A549 (cell line): ENCODE data around the gene RHBDL1. TPM values are rescaled to one million over a fixed set of nuclear protein-coding genes. Genes with fewer than 3 reads are reported as not detected.

Experiments used
- ATAC-seq, 2 experiments: fragments of 200-7000 bp in 1 of 2; fragments of >200 bp in 1 of 2; cut with Nextera tagmentation in 1 of 2; cut with Tn5 transposase in 1 of 2; 3 replicates each; pipeline versions ENCODE4 v1.8.0 to v1.9.1; 2018 to 2020; ENCODE audit warnings: mild to moderate bottlenecking in 1 of 2, moderate library complexity in 1 of 2
- CTCF ChIA-PET: fragments of 300-600 bp; sonication (Branson Sonifier 250); formaldehyde crosslinking; extraction: SDS; loops from one replicate; lab custom pipeline; 2021; ENCODE audit warnings: antibody characterized with exemption, inconsistent platforms; lab: Yijun Ruan, JAX
- POLR2A ChIA-PET: fragments of 350-600 bp; formaldehyde crosslinking; extraction: SDS; loops from one replicate; lab custom pipeline; 2021; ENCODE audit warnings: antibody characterized with exemption, inconsistent platforms; lab: Yijun Ruan, JAX
- DNase-seq, 2 experiments: peaks; one replicate each; pipeline versions ENCODE4 v3.0.0 to v3.0.0-alpha.2; 2011 to 2016; ENCODE audit warnings: low read depth in 1 of 2, low spot score in 1 of 2
- FAIRE-seq: peaks from 2 replicates; lab custom pipeline; 2011; peaks lifted over from hg19 to GRCh38; lab: Jason Lieb, UNC
- H3K27ac ChIP-seq, 2 experiments: fragments of >200 bp; sonication (Bioruptor Twin); formaldehyde crosslinking; 3 replicates each; pipeline ENCODE4 v1.5.1; 2016 to 2017
- H3K4me1 ChIP-seq: fragments of >200 bp; sonication (Bioruptor Twin); formaldehyde crosslinking; 3 replicates; pipeline ENCODE4 v1.6.1; 2016
- H3K4me2 ChIP-seq: fragments of >200 bp; sonication (Bioruptor Twin); formaldehyde crosslinking; 3 replicates; pipeline ENCODE4 v1.6.1; 2016
- H3K4me3 ChIP-seq: fragments of >200 bp; sonication (Bioruptor Twin); formaldehyde crosslinking; 3 replicates; pipeline ENCODE4 v1.5.1; 2016
- H3K9me3 ChIP-seq: fragments of >200 bp; sonication (Bioruptor Twin); formaldehyde crosslinking; 3 replicates; pipeline ENCODE4 v1.6.1; 2016
- BHLHE40 ChIP-seq: IDR thresholded peaks from 2 replicates; pipeline ENCODE4 v1.6.1; 2012; ENCODE audit warnings: low read depth, low read length, inconsistent platforms
- CHD2 ChIP-seq: fragments of 150-350 bp; IDR thresholded peaks from 2 replicates; pipeline ENCODE4 v1.6.1; 2014; ENCODE audit warnings: low read length; ENCODE audit not compliant: partially characterized antibody
- CHD4 ChIP-seq: fragments of 200-600 bp; sonication (generic); IDR thresholded peaks from 2 replicates; pipeline ENCODE4 v1.6.1; 2016; ENCODE audit warnings: antibody characterized with exemption, mild to moderate bottlenecking, borderline replicate concordance
- CTCF ChIP-seq: fragments of >200 bp; sonication (Bioruptor Twin); formaldehyde crosslinking; IDR thresholded peaks from 3 replicates; pipeline ENCODE4 v1.5.1; 2016
- EHF ChIP-seq: fragments of 250-450 bp; sonication (Bioruptor Pico); IDR thresholded peaks from 2 replicates; pipeline ENCODE4 v1.5.0; 2020; ENCODE audit warnings: mild to moderate bottlenecking
- EP300 ChIP-seq, 2 experiments: fragments of >200 bp; sonication (Bioruptor Twin); formaldehyde crosslinking; IDR thresholded peaks; 2 replicates in 1 of 2; 3 replicates in 1 of 2; pipeline ENCODE4 v1.6.1; 2016 to 2017
- FOSB ChIP-seq: fragments of 250-450 bp; sonication (Bioruptor Pico); IDR thresholded peaks from 2 replicates; pipeline ENCODE4 v1.5.0; 2020; ENCODE audit warnings: mild to moderate bottlenecking, moderate library complexity
- HOXA7 ChIP-seq: fragments of 250-450 bp; sonication (Bioruptor Pico); IDR thresholded peaks from 2 replicates; pipeline ENCODE4 v1.5.0; 2020; ENCODE audit warnings: mild to moderate bottlenecking, moderate library complexity
- JUN ChIP-seq, 2 experiments: fragments of >200 bp; sonication (Bioruptor Twin); formaldehyde crosslinking; IDR thresholded peaks; 2 replicates in 1 of 2; 3 replicates in 1 of 2; pipeline ENCODE4 v1.6.1; 2016 to 2017
- JUNB ChIP-seq: fragments of >200 bp; sonication (Bioruptor Twin); formaldehyde crosslinking; IDR thresholded peaks from 2 replicates; pipeline ENCODE4 v1.6.1; 2016
- KDM5A ChIP-seq: fragments of 200-600 bp; sonication (generic); IDR thresholded peaks from 2 replicates; pipeline ENCODE4 v1.6.1; 2016; ENCODE audit warnings: antibody characterized with exemption, mild to moderate bottlenecking
- MAFK ChIP-seq: fragments of 450-650 bp; IDR thresholded peaks from 2 replicates; pipeline ENCODE4 v1.6.1; 2014; ENCODE audit not compliant: partially characterized antibody
- MYC ChIP-seq: IDR thresholded peaks from 2 replicates; pipeline ENCODE4 v1.6.1; 2012; ENCODE audit warnings: mild to moderate bottlenecking, inconsistent platforms, low read length, improper control_type of control experiment, borderline replicate concordance
- NPAS2 ChIP-seq: fragments of 250-450 bp; sonication (Bioruptor Pico); IDR thresholded peaks from 2 replicates; pipeline ENCODE4 v1.8.0; 2022; ENCODE audit warnings: mild to moderate bottlenecking, moderate library complexity, borderline replicate concordance
- PHF8 ChIP-seq: fragments of 200-600 bp; sonication (generic); IDR thresholded peaks from 2 replicates; pipeline ENCODE4 v1.6.1; 2016; ENCODE audit warnings: low read depth, mild to moderate bottlenecking, antibody characterized with exemption, moderate library complexity, borderline replicate concordance
- POLR2A ChIP-seq: IDR thresholded peaks from 2 replicates; pipeline ENCODE4 v1.6.1; 2012; ENCODE audit warnings: mild to moderate bottlenecking, low read length
- RAD21 ChIP-seq, 2 experiments: fragments of >200 bp in 1 of 2; sonication (Bioruptor Twin) in 1 of 2; formaldehyde crosslinking in 1 of 2; IDR thresholded peaks in 1 of 2; conservative IDR thresholded peaks in 1 of 2; 2 replicates in 1 of 2; 3 replicates in 1 of 2; pipeline ENCODE4 v1.6.1; 2012 to 2018; ENCODE audit warnings: inconsistent platforms in 1 of 2
- RCOR1 ChIP-seq: fragments of 150-350 bp; IDR thresholded peaks from 2 replicates; pipeline ENCODE4 v1.6.1; 2014; ENCODE audit warnings: antibody characterized with exemption, low read length, low read depth
- RFX5 ChIP-seq: fragments of 450-650 bp; IDR thresholded peaks from 2 replicates; pipeline ENCODE4 v1.7.1; 2014; ENCODE audit warnings: antibody characterized with exemption, mild to moderate bottlenecking, moderate library complexity
- SMC3 ChIP-seq: fragments of >200 bp; sonication (Bioruptor Twin); formaldehyde crosslinking; IDR thresholded peaks from 3 replicates; pipeline ENCODE4 v1.6.1; 2018; ENCODE audit warnings: inconsistent platforms
- TFCP2L1 ChIP-seq: fragments of 250-450 bp; sonication (Bioruptor Pico); IDR thresholded peaks from 2 replicates; pipeline ENCODE4 v1.5.0; 2021; ENCODE audit warnings: mild to moderate bottlenecking
- ZFP36 ChIP-seq: fragments of 450-650 bp; IDR thresholded peaks from 2 replicates; pipeline ENCODE4 v1.6.1; 2014; ENCODE audit warnings: borderline replicate concordance; ENCODE audit not compliant: partially characterized antibody
- ZNF302 ChIP-seq: fragments of 250-450 bp; sonication (Bioruptor Pico); IDR thresholded peaks from 2 replicates; pipeline ENCODE4 v1.9.0; 2021; ENCODE audit warnings: inconsistent platforms, mild to moderate bottlenecking, moderate library complexity
- ZSCAN20 ChIP-seq: fragments of 250-450 bp; sonication (Bioruptor Pico); IDR thresholded peaks from 2 replicates; pipeline ENCODE4 v1.8.0; 2022; ENCODE audit warnings: mild to moderate bottlenecking, moderate library complexity
- WGBS: methylation state at CpG from one replicate; pipeline ENCODE4 v1.1.6; 2017; ENCODE audit errors: missing lambda C conversion rate; 5-methylcytosine and 5-hydroxymethylcytosine counted together
- polyA plus RNA-seq, 4 experiments: library from polyadenylated mRNA; depleted of rRNA in 3 of 4; stranded (reverse); fragments of >200 nt; fragmentation: RNase III in 1 of 4; extraction: RNeasy Plus Mini Kit Qiagen cat#74134 plus additional on column Dnase treatment in 1 of 4; gene quantifications; 2 replicates in 3 of 4; 3 replicates in 1 of 4; pipeline ENCODE4 v1.2.3, GENCODE V29; 2011 to 2017
- TF ChIP-seq, protein P1 (sequence below): IDR thresholded peaks from 2 replicates; pipeline ENCODE4 v1.6.1; 2012
- TF ChIP-seq, protein P2 (sequence below): fragments of 450-650 bp; IDR thresholded peaks from 2 replicates; pipeline ENCODE4 v1.6.1; 2014; ENCODE audit warnings: antibody characterized with exemption

RHBDL1 gene
- polyA plus RNA-seq, 2 of the 4 experiments (the other 2 are of a cell fraction): 0.56 to 1.4 TPM

DNA sequence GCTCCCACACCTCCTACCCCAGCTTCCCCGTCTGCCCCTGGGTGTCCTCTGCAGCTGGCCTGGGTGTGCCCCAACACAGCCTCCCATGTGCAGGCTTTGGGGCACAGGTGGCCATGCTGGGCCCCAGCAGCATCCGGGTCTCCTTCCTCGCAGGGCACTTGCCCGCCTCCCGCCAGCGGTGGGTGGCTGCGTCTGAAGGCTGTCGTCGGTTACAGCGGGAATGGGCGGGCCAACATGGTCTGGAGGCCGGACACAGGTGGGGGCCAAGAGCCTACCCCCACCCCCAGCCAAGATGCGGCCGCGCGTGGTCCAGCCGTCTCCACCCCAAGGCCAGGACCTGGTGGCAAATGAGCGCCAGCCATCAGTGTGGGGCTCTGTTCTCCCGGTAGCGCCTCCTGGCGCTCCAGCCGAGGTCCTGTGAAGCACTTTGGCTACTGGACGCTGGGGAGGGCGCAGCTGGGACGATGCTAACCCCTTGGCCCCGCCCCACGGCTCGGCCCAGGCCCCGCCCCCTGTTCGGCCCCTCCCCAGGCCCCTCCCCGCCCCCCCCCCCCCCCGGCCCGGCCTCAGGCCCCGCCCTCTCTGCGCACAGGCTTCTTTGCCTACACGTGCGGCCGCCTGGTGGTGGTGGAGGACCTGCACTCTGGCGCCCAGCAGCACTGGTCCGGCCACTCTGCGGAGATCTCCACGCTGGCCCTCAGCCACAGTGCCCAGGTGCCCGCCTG, 14.8 kb upstream of the RHBDL1 start:
- peak; percentile 72 for TF ChIP-seq SMC3
- peak; percentile 40 to 54; a peak in 4 of 5 replicates for TF ChIP-seq RAD21 (conservative IDR thresholded peaks at IDR 0.05 in 1 of 2, IDR thresholded peaks at IDR 0.05 in 1 of 2)
- TF ChIP-seq EHF: no peak
- TF ChIP-seq JUN (IDR thresholded peaks at IDR 0.05): peak in 1 of 2 experiments; percentile 51; a peak in 2 of 5 replicates
- TF ChIP-seq BHLHE40: peak; percentile 63
- no peak for TF ChIP-seq EP300 (IDR thresholded peaks at IDR 0.05)
- TF ChIP-seq, protein P1, sequence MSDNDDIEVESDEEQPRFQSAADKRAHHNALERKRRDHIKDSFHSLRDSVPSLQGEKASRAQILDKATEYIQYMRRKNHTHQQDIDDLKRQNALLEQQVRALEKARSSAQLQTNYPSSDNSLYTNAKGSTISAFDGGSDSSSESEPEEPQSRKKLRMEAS: peak; percentile 80
- TF ChIP-seq NPAS2 (CRISPR knock-in tag): no peak
- no peak for TF ChIP-seq PHF8
- no peak for TF ChIP-seq RCOR1
- no peak for TF ChIP-seq RFX5
- TF ChIP-seq CTCF: peak; percentile 48
- TF ChIP-seq, protein P2, sequence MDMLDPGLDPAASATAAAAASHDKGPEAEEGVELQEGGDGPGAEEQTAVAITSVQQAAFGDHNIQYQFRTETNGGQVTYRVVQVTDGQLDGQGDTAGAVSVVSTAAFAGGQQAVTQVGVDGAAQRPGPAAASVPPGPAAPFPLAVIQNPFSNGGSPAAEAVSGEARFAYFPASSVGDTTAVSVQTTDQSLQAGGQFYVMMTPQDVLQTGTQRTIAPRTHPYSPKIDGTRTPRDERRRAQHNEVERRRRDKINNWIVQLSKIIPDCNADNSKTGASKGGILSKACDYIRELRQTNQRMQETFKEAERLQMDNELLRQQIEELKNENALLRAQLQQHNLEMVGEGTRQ: no peak
- TF ChIP-seq, all 56 proteins: peak for 6
- 32% methylated on average over 20 of the region's 43 CpGs for WGBS
- Histone ChIP-seq H3K27ac (peak overlapping the region; percentile 71 to 87; a peak in 5 of 6 replicates), H3K4me2 (peak overlapping the region; percentile 70), H3K4me1 (peaks cover 14% of the 10 kb centered on the region), H3K4me3 (no peak overlapping the region), H3K9me3 (no peaks in the 10 kb centered on the region)
- POLR2A ChIA-PET: interaction anchor here (1.0 to 1.4 kb wide), 2 partner anchors 15 to 31 kb away, joined by 3 read pairs; partner anchors contain the start of gene RHBDL1
- FAIRE-seq: no peak
- peak; percentile 78 to 90 for ATAC-seq
- CTCF ChIA-PET: interaction anchor here (0.5 to 13.5 kb wide), 29 partner anchors 9 to 657 kb away, joined by 3 to 105 read pairs (median 6); partner anchors contain the start of genes MCRIP2, METTL26, RHBDL1 and WDR90
- peak; percentile 70 to 94 for DNase-seq

DNA sequence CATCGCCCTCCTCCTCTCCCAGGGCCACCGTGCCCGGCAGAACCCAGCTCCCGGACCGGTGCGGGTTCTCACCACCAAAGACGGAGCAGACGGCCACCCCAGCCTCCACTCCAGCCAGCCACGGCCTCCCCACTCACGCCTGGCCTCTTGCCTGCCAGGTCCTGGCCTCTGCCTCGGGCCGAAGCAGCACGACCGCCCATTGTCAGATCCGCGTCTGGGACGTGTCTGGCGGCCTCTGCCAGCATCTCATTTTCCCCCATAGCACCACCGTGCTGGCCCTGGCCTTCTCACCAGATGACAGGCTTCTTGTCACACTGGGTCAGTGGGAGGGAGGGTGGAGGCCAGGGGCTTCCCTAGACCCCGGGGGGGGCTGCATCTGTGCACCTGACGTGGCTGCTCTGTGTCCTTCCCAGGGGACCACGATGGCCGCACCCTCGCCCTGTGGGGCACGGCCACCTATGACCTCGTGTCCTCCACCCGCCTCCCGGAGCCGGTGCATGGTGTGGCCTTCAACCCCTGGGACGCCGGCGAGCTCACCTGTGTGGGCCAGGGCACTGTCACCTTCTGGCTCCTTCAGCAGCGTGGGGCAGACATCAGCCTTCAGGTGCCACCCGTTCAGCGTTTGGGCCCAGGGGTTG, 14.2 kb upstream of the RHBDL1 start:
- TF ChIP-seq ZNF302 (CRISPR knock-in tag): no peak
- no peak for TF ChIP-seq CHD4
- no peak for TF ChIP-seq HOXA7 (CRISPR knock-in tag)
- FAIRE-seq: no peak
- ATAC-seq: peak; percentile 9 to 14; a peak in 3 of 6 replicates
- WGBS: 68% methylated on average over 31 of the region's 35 CpGs
- no peak overlapping the region for H3K4me3 ChIP-seq
- H3K27ac ChIP-seq: peak overlapping the region; percentile 71 to 87; a peak in 5 of 6 replicates
- peak overlapping the region; percentile 70 for H3K4me2 ChIP-seq
- DNase-seq: no peak
- peaks cover 14% of the 10 kb centered on the region for H3K4me1 ChIP-seq
- H3K9me3 ChIP-seq: no peaks in the 10 kb centered on the region
- CTCF ChIA-PET: interaction anchor here (0.6 to 13.5 kb wide), 28 partner anchors 9 to 269 kb away, joined by 3 to 105 read pairs (median 8); partner anchors contain the start of genes MCRIP2, METTL26, RHBDL1 and WDR90
- POLR2A ChIA-PET: interaction anchor here (1.0 kb wide), 1 partner anchor 32 kb away, joined by 3 read pairs; no protein-coding TSS in a partner anchor

DNA sequence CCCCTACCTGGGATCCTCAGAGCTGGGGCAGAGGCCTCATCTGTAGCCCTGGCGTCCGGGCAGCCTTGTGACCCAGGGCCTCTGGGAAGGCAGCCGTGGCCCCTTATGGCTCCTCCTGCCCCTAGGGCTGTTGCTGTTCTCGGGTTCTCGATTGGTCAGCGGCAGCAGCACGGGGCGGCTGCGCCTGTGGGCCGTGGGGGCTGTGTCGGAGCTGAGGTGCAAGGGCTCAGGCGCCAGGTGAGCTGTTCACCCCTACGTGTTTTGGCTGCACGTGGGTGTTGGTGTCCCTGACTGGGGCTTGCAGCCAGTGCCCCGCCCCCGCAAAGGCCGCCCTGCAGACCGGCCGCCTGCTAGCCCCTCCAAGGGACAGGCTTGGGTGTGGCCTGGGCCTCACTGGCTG, 13.4 kb upstream of the RHBDL1 start:
- ATAC-seq (no peak), FAIRE-seq (no peak), DNase-seq (no peak)
- ChIA-PET POLR2A (no interaction called here), CTCF (interaction anchor here (0.8 to 13.5 kb wide), 16 partner anchors 9 to 123 kb away, joined by 3 to 105 read pairs (median 6); partner anchors contain the start of genes METTL26, RHBDL1 and WDR90)
- no peak overlapping the region for H3K4me2 ChIP-seq
- TF ChIP-seq ZSCAN20 (CRISPR knock-in tag): no peak
- TF ChIP-seq, protein P2: no peak
- no peak for TF ChIP-seq ZFP36
- no peak for TF ChIP-seq KDM5A
- no peak for TF ChIP-seq POLR2A
- no peak for TF ChIP-seq ZNF302 (CRISPR knock-in tag)
- TF ChIP-seq JUN (IDR thresholded peaks at IDR 0.05): no peak
- no peak for TF ChIP-seq BHLHE40
- no peak for TF ChIP-seq TFCP2L1 (CRISPR knock-in tag)
- TF ChIP-seq JUNB: no peak
- TF ChIP-seq MYC: no peak
- TF ChIP-seq RFX5: no peak
- no peak for TF ChIP-seq CTCF
- no peak for TF ChIP-seq MAFK
- no peak for TF ChIP-seq FOSB
- no peak for TF ChIP-seq CHD2
- H3K4me1 ChIP-seq: peaks cover 14% of the 10 kb centered on the region
- no peaks in the 10 kb centered on the region for H3K9me3 ChIP-seq
- H3K27ac ChIP-seq: no peak overlapping the region
- H3K4me3 ChIP-seq: no peak overlapping the region
- WGBS: no CpG with 5 or more reads among the region's 19 CpGs
